B cell (primary cell): Measurements from ENCODE around the gene RAB22A. TPM values are rescaled to one million over a fixed set of nuclear protein-coding genes. Genes with fewer than 3 reads are reported as not detected.

Experiments used
- ATAC-seq: fragments of 200-7000 bp; cut with Tn5 transposase; one replicate; pipeline ENCODE4 v1.10.0; 2021; ENCODE audit warnings: low read depth, mild to moderate bottlenecking, moderate number of reproducible peaks, moderate library complexity
- CTCF ChIA-PET: fragments of 350-600 bp; sonication (Branson Sonifier 250); formaldehyde crosslinking; loops from one replicate; lab custom pipeline; 2021; ENCODE audit warnings: antibody characterized with exemption, inconsistent platforms; lab: Charles Lee
- POLR2A ChIA-PET: fragments of 350-600 bp; sonication (Branson Sonifier 250); formaldehyde crosslinking; loops from one replicate; lab custom pipeline; 2021; ENCODE audit warnings: antibody characterized with exemption; lab: Charles Lee
- DNase-seq: peaks from one replicate; pipeline ENCODE4 v3.0.0; 2013
- H2AFZ ChIP-seq: 2 replicates; pipeline ENCODE4 v1.6.1; 2012; ENCODE audit warnings: mild to moderate bottlenecking, low read depth, low read length; ENCODE audit not compliant: insufficient read depth, poor library complexity, severe bottlenecking
- H3K27ac ChIP-seq, 2 donors: 1 replicate in 1 of 2; 2 replicates in 1 of 2; pipeline ENCODE4 v1.5.1; 2012 to 2013; ENCODE audit warnings: low read length in 2 of 2, mild to moderate bottlenecking in 2 of 2, moderate library complexity in 1 of 2
- H3K27me3 ChIP-seq, 4 experiments: fragments of 200-600 bp in 1 of 4; sonication (generic) in 1 of 4; replicated peaks in 1 of 4; 1 replicate in 2 of 4; 2 replicates in 2 of 4; pipeline versions ENCODE4 v1.6.1 to v1.7.0; 2013 to 2016; ENCODE audit warnings: low read length in 3 of 4, mild to moderate bottlenecking in 2 of 4, mixed read lengths in 1 of 4, moderate library complexity in 1 of 4; ENCODE audit not compliant: insufficient read depth in 4 of 4, control insufficient read depth in 3 of 4; ENCODE audit errors: control extremely low read depth in 1 of 4
- H3K36me3 ChIP-seq, 2 experiments: replicated peaks in 1 of 2; 1 replicate in 1 of 2; 2 replicates in 1 of 2; pipeline versions ENCODE4 v1.6.1 to v1.7.1; 2013; ENCODE audit warnings: low read length in 1 of 2; ENCODE audit not compliant: insufficient read depth in 2 of 2, control insufficient read depth in 1 of 2; ENCODE audit errors: control extremely low read depth in 1 of 2, extremely low read depth in 1 of 2
- H3K4me1 ChIP-seq, 2 donors: fragments of 200-600 bp in 1 of 2; sonication (generic) in 1 of 2; 1 replicate in 1 of 2; 2 replicates in 1 of 2; pipeline versions ENCODE4 v1.5.1 to v1.6.1; 2013 to 2017; ENCODE audit warnings: low read length in 2 of 2; ENCODE audit not compliant: control insufficient read depth in 2 of 2, insufficient read depth in 2 of 2
- H3K4me2 ChIP-seq: replicated peaks from 2 replicates; pipeline ENCODE3; 2012; ENCODE audit warnings: mild to moderate bottlenecking, low read depth, low read length; ENCODE audit not compliant: poor library complexity, severe bottlenecking
- H3K4me3 ChIP-seq, 5 experiments: fragments of 200-600 bp in 1 of 5; sonication (generic) in 1 of 5; 1 replicate in 3 of 5; 2 replicates in 2 of 5; pipeline versions ENCODE4 v1.5.1 to v1.7.0; 2011 to 2016; ENCODE audit warnings: low read length in 4 of 5, mild to moderate bottlenecking in 4 of 5, low read depth in 2 of 5, control low read depth in 1 of 5, moderate library complexity in 1 of 5; ENCODE audit not compliant: insufficient read depth in 1 of 5; ENCODE audit errors: control extremely low read depth in 1 of 5, extremely low read depth in 1 of 5
- H3K79me2 ChIP-seq: fragments of 200-600 bp; sonication (generic); one replicate; pipeline ENCODE4 v1.6.0; 2016; ENCODE audit warnings: low read length; ENCODE audit not compliant: control insufficient read depth, insufficient read depth
- H3K9ac ChIP-seq: fragments of 200-600 bp; sonication (generic); 2 replicates; pipeline ENCODE4 v1.6.1; 2017; ENCODE audit warnings: mild to moderate bottlenecking, low read length, moderate library complexity
- H3K9me3 ChIP-seq, 3 donors: one replicate each; pipeline versions ENCODE4 v1.6.1 to v1.7.1; 2013; ENCODE audit warnings: low read length in 2 of 3; ENCODE audit not compliant: control insufficient read depth in 2 of 3, insufficient read depth in 1 of 3; ENCODE audit errors: control extremely low read depth in 1 of 3
- H4K20me1 ChIP-seq: 2 replicates; pipeline ENCODE4 v1.6.0; 2012; ENCODE audit warnings: mild to moderate bottlenecking, low read length; ENCODE audit not compliant: insufficient read depth, control insufficient read depth, poor library complexity, severe bottlenecking
- H3K27ac Mint-ChIP-seq: one replicate; pipeline ENCODE4 v1.8.0; 2021; ENCODE audit warnings: mixed read lengths
- H3K27me3 Mint-ChIP-seq: one replicate; pipeline ENCODE4 v1.8.0; 2021; ENCODE audit warnings: mixed read lengths
- H3K4me1 Mint-ChIP-seq: one replicate; pipeline ENCODE4 v1.8.0; 2021; ENCODE audit warnings: mixed read lengths
- H3K4me3 Mint-ChIP-seq: one replicate; pipeline ENCODE4 v1.8.0; 2021; ENCODE audit warnings: mixed read lengths
- H3K9me3 Mint-ChIP-seq: one replicate; pipeline ENCODE4 v1.8.0; 2022; ENCODE audit warnings: mixed read lengths; ENCODE audit not compliant: insufficient read depth
- EZH2 ChIP-seq: IDR thresholded peaks from 2 replicates; pipeline ENCODE4 v1.6.1; 2012; ENCODE audit warnings: borderline replicate concordance, low read depth, mild to moderate bottlenecking, moderate library complexity, low read length; ENCODE audit not compliant: insufficient read depth, poor library complexity, severe bottlenecking
- whole genome bisulfite sequencing: methylation state at CpG from one replicate; pipeline ENCODE4 v1.1.5; 2013; ENCODE audit warnings: missing lambda C conversion rate; ENCODE audit not compliant: insufficient coverage; 5-methylcytosine and 5-hydroxymethylcytosine counted together
- intact Hi-C: fragments of 100-400 bp; cut with micrococcal nuclease; formaldehyde crosslinking; loops from one replicate; pipeline ENCODE4 v1.10.0; 2022
- polyA plus RNA-seq: library from polyadenylated mRNA; depleted of rRNA; stranded (reverse); fragments of >200 nt; gene quantifications from 2 replicates; pipeline ENCODE4 v1.2.3, GENCODE V29; 2012
- total RNA-seq, 2 donors: library from RNA; stranded (reverse); fragments of 120-200 nt in 1 of 2; gene quantifications; 1 replicate in 1 of 2; 2 replicates in 1 of 2; pipeline versions ENCODE4 v1.2.3 to v1.2.4, GENCODE V29; 2013 to 2022
- TF ChIP-seq, protein P1 (sequence below): fragments of 200-600 bp; IDR thresholded peaks from one replicate; pipeline ENCODE4 v1.8.0; 2022; ENCODE audit warnings: antibody characterized with exemption, mild to moderate bottlenecking

Gene RAB22A
- total and polyA plus RNA-seq, 2 donors (not counting 1 experiment from before 2014, with no cell fraction given), result 7.5 to 21.1 TPM

DNA sequence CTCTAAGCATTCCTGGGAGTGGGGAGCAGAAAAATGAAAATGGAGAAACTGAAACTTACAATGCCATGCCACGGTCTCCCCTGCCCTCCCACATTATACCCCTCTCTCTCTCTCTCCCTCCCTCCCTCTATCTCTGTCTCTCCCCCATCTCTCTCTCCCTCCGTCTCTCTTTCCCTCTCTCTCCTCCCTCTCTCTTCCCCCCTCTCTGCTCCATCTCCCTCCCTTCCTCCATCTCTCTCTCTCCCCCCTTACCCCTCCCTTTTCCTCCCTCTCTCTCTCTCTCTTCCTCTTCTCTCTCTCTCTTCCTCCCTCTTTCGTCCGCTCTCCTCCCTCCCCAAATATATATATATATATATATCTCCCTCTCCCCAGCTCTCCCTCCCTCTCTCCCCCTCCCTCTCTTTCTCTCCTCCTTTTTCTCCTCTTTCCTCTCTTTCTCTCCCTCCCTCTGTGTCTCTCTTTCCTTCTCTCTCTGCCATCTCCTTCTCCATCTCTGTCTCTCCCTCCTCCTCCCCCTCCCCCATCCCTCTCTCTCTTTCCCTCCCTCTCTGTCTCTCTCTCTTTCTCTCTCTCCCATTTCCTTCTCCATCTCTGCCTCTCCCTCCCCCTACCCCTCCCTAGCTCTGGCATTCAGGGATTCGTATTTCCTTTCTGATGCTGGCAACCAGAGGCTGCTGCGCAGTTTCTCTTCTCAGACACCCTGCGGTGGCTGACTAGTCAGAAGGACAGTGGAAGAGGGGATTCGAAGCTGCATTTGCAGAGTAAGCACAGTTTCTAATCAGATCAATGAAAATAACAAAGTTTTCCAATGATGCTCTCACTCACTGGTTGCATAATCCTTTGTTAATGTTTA, 65.6 kb downstream of the RAB22A start:
- H4K20me1 ChIP-seq, result no peaks in the 10 kb centered on the region
- ATAC-seq, result no peak
- H3K27ac ChIP-seq, result no peak overlapping the region
- H3K9ac ChIP-seq, result no peak overlapping the region
- WGBS, result 63% methylated on average over 5 of the region's 8 CpGs
- TF ChIP-seq, protein P1, sequence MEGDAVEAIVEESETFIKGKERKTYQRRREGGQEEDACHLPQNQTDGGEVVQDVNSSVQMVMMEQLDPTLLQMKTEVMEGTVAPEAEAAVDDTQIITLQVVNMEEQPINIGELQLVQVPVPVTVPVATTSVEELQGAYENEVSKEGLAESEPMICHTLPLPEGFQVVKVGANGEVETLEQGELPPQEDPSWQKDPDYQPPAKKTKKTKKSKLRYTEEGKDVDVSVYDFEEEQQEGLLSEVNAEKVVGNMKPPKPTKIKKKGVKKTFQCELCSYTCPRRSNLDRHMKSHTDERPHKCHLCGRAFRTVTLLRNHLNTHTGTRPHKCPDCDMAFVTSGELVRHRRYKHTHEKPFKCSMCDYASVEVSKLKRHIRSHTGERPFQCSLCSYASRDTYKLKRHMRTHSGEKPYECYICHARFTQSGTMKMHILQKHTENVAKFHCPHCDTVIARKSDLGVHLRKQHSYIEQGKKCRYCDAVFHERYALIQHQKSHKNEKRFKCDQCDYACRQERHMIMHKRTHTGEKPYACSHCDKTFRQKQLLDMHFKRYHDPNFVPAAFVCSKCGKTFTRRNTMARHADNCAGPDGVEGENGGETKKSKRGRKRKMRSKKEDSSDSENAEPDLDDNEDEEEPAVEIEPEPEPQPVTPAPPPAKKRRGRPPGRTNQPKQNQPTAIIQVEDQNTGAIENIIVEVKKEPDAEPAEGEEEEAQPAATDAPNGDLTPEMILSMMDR, result no peak
- TF ChIP-seq EZH2, result no peak
- CTCF ChIA-PET, result no interaction called here
- no peaks in the 10 kb centered on the region for H3K4me1 ChIP-seq
- POLR2A ChIA-PET, result no interaction called here
- no peaks in the 10 kb centered on the region for H3K79me2 ChIP-seq
- Mint-ChIP-seq H3K9me3 (no peaks in the 10 kb centered on the region), H3K4me1 (no peaks in the 10 kb centered on the region), H3K27ac (no peak overlapping the region), H3K4me3 (no peak overlapping the region), H3K27me3 (peaks cover 28% of the 10 kb centered on the region)
- H2AFZ ChIP-seq, result no peak overlapping the region
- intact Hi-C loops, result no loop called here
- H3K4me3 ChIP-seq, result no peak overlapping the region
- peaks cover 0 to 2% (median 0%) of the 10 kb centered on the region in 3 donors for H3K9me3 ChIP-seq
- DNase-seq, result no peak
- H3K27me3 ChIP-seq, result peaks cover 0 to 12% (median 5%) of the 10 kb centered on the region in 4 experiments
- no peak overlapping the region for H3K4me2 ChIP-seq
- H3K36me3 ChIP-seq, result no peaks in the 10 kb centered on the region

DNA sequence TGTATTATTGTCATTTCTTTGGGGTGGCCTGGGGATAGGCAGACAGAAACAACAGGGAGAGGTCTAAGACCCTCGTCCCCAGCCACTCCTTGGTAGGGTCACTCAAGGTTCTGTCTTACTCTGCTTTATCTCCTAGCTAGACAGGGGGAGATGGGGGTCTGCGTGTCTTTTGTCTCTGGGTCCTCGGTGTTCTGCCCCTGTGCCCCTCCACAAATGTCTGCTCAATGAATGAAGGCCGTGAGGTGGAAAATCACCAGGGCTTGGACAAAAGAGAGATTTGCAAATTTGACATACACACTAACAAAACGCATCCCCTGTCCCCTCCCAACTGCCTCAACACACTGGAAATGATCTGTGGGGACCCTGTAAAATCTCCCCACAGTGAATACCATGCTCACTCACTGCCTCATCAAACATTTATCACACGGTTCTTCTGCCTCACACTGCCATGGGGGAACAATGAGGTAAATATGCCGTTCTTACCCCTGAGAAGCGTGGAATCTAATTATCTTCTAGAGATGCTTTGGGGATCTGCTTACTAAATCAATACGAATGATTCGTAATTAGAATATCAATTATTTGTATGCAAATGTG, 66.3 kb downstream of the RAB22A start:
- no peak overlapping the region for H2AFZ ChIP-seq
- no peak for DNase-seq
- no peaks in the 10 kb centered on the region for H3K9me3 Mint-ChIP-seq
- POLR2A ChIA-PET, result no interaction called here
- no peaks in the 10 kb centered on the region for H3K36me3 ChIP-seq
- H3K79me2 ChIP-seq, result no peaks in the 10 kb centered on the region
- TF ChIP-seq, protein P1, result no peak
- TF ChIP-seq EZH2, result no peak
- no peak for ATAC-seq
- H3K4me3 Mint-ChIP-seq, result no peak overlapping the region
- H3K4me3 ChIP-seq, result no peak overlapping the region
- H3K4me2 ChIP-seq, result no peak overlapping the region
- H3K9me3 ChIP-seq, result peaks cover 0 to 4% (median 3%) of the 10 kb centered on the region in 3 donors
- H3K27ac ChIP-seq, result no peak overlapping the region
- no peaks in the 10 kb centered on the region for H4K20me1 ChIP-seq
- peaks cover 0 to 14% (median 10%) of the 10 kb centered on the region in 4 experiments for H3K27me3 ChIP-seq
- WGBS, result 60% methylated on average over 1 of the region's 10 CpGs
- CTCF ChIA-PET, result no interaction called here
- H3K27me3 Mint-ChIP-seq, result peaks cover 30% of the 10 kb centered on the region
- H3K27ac Mint-ChIP-seq, result no peak overlapping the region
- no peak overlapping the region for H3K9ac ChIP-seq
- intact Hi-C loops, result no loop called here
- no peaks in the 10 kb centered on the region for H3K4me1 ChIP-seq
- H3K4me1 Mint-ChIP-seq, result no peaks in the 10 kb centered on the region
